ENCODE measurements around the gene NPAS3. TPM values are rescaled to one million over a fixed set of nuclear protein-coding genes. Genes with fewer than 3 reads are reported as not detected.

NPAS3 gene
- total and polyA plus RNA-seq, 2 donors (not counting 3 experiments of a cell fraction or from before 2014, with no cell fraction given), result 0.10 to 0.13 TPM

DNA sequence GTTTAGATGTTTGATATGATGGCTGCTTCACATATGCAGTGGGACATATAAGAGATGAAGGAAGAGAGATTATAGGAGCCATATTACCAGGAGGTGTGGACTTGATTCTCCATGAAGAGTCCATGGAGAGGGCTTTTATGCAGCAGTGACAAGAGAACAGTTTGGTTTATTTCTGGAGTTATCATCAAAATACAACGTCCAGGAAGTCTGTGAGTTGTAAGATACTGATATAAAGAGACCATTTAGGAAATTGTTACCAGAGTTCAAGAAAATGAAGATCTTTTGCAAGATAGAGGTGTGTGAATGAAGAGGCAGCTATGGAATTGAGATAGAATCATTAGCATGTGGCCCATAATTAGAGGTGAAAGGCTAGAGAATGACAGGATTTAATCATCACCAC is 431.7 kb downstream of the NPAS3 start:
- POLR2A ChIA-PET, result no interaction called here

More for the DNA sequence above, 431.7 kb downstream of the NPAS3 start:
- H3K4me2 ChIP-seq (ENCODE audit: insufficient read depth, low read length), result no peak overlapping the region
- no peak overlapping the region for H3K4me3 ChIP-seq (replicated peaks in 1 of 3; ENCODE audit: insufficient read depth in 1 of 3, low read depth in 1 of 3, low read length in 3 of 3)
- no peak overlapping the region for H3K27ac ChIP-seq (ENCODE audit: insufficient read depth, low read depth, low read length)
- H2AFZ ChIP-seq (ENCODE audit: low read depth, low read length), result no peak overlapping the region
- no peaks in the 10 kb centered on the region for H3K79me2 ChIP-seq (ENCODE audit: control insufficient read depth, insufficient read depth, low read length)
- no peaks in the 10 kb centered on the region for H3K27me3 ChIP-seq (ENCODE audit: control insufficient read depth in 2 of 2, insufficient read depth in 2 of 2, low read length in 2 of 2)
- no peaks in the 10 kb centered on the region for H3K9me1 ChIP-seq (replicated peaks; ENCODE audit: control insufficient read depth, extremely low read depth, insufficient read depth, low read length)
- DNase-seq (ENCODE audit: low read depth, low spot score), result no peak
- no peaks in the 10 kb centered on the region for H3K36me3 ChIP-seq (ENCODE audit: control insufficient read depth in 2 of 2, extremely low read depth in 1 of 2, insufficient read depth in 2 of 2, low read length in 2 of 2)
- FAIRE-seq, result no peak
- no TSS peak for BruUV-seq (replicated peaks)
- no peaks in the 10 kb centered on the region for H4K20me1 ChIP-seq (replicated peaks; ENCODE audit: control insufficient read depth, extremely low read depth, insufficient read depth, low read length)
- intact Hi-C loops (cut with micrococcal nuclease) (no loop called here), dilution Hi-C loops (cut with MboI; ENCODE audit: extremely low pct_ligation_motif_present, low sequenced_read_pairs) (no loop called here)
- no peaks in the 10 kb centered on the region for H3K9me3 ChIP-seq (replicated peaks; ENCODE audit: control insufficient read depth, insufficient read depth, low read length)
- no peaks in the 10 kb centered on the region for H3K4me1 ChIP-seq (ENCODE audit: control insufficient read depth, extremely low read depth, insufficient read depth, low read length)
- no peak overlapping the region for H3K9ac ChIP-seq (replicated peaks; ENCODE audit: extremely low read depth, insufficient read depth, low read length)
- CTCF ChIA-PET, result no interaction called here
- TF ChIP-seq GATA2 (IDR thresholded peaks at IDR 0.05; ENCODE audit: insufficient read depth, insufficient read length, low read depth, low read length) (no peak), JUN (IDR thresholded peaks at IDR 0.05; ENCODE audit: borderline replicate concordance, insufficient read depth, insufficient read length, low read depth) (no peak), POLR2A (IDR thresholded peaks at IDR 0.05; ENCODE audit: low read depth, low read length) (no peak), POLR2AphosphoS5 (IDR thresholded peaks at IDR 0.05; ENCODE audit: insufficient read depth, low read depth, low read length) (no peak), MYC (IDR thresholded peaks at IDR 0.05; ENCODE audit: low read depth, low read length) (no peak), EZH2 (IDR thresholded peaks at IDR 0.05; ENCODE audit: borderline replicate concordance, low read depth, low read length, severe bottlenecking) (no peak), FOS (IDR thresholded peaks at IDR 0.05; ENCODE audit: borderline replicate concordance, insufficient read depth, low read length) (no peak)
- TF ChIP-seq, protein P1, sequence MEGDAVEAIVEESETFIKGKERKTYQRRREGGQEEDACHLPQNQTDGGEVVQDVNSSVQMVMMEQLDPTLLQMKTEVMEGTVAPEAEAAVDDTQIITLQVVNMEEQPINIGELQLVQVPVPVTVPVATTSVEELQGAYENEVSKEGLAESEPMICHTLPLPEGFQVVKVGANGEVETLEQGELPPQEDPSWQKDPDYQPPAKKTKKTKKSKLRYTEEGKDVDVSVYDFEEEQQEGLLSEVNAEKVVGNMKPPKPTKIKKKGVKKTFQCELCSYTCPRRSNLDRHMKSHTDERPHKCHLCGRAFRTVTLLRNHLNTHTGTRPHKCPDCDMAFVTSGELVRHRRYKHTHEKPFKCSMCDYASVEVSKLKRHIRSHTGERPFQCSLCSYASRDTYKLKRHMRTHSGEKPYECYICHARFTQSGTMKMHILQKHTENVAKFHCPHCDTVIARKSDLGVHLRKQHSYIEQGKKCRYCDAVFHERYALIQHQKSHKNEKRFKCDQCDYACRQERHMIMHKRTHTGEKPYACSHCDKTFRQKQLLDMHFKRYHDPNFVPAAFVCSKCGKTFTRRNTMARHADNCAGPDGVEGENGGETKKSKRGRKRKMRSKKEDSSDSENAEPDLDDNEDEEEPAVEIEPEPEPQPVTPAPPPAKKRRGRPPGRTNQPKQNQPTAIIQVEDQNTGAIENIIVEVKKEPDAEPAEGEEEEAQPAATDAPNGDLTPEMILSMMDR (IDR thresholded peaks at IDR 0.05; ENCODE audit: extremely low read depth in 1 of 2, insufficient read depth in 1 of 2, low read depth in 1 of 2, low read length in 2 of 2), result no peak
- TF ChIP-seq, protein P2, sequence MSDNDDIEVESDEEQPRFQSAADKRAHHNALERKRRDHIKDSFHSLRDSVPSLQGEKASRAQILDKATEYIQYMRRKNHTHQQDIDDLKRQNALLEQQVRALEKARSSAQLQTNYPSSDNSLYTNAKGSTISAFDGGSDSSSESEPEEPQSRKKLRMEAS (IDR thresholded peaks at IDR 0.05; ENCODE audit: insufficient read depth, insufficient read length), result no peak

Measured in endothelial cell of umbilical vein (primary cell).